Stimulated activated CD8-positive, alpha-beta memory T cell treated with anti-CD3 and anti-CD28 coated beads, Interleukin-12 subunit alpha, Interleukin-12 subunit beta, amount 100 ng/mL, for 24 hours (primary cell): Measurements from ENCODE around the gene SNU13.
"Not testable (repeated sequence)": the region's sequence is repeated elsewhere in the genome, so short reads cannot be mapped to it uniquely, and the experiment has no call there.

Experiments used
- DNase-seq: peaks from one replicate; pipeline ENCODE4 v3.0.0-alpha.2; 2020; ENCODE audit errors: extremely low read depth

The SNU13 gene

GRCh38 chr22:41682033-41682807 lies 6.4 kb downstream of the SNU13 start:
- DNase-seq: peak; percentile 54

GRCh38 chr22:41681616-41682015 lies 7.1 kb downstream of the SNU13 start:
- no peak for DNase-seq

- DNase-seq: no peak
Measured at GRCh38 chr22:41676134-41676533, 12.5 kb downstream of the SNU13 start.

GRCh38 chr22:41674846-41675340 lies 13.8 kb downstream of the SNU13 start:
- DNase-seq: no peak

- no peak for DNase-seq
Measured at GRCh38 chr22:41672780-41673509, 15.7 kb downstream of the SNU13 start.

GRCh38 chr22:41672096-41672495 lies 16.6 kb downstream of the SNU13 start:
- not testable (repeated sequence) for DNase-seq

- no peak for DNase-seq
Measured at GRCh38 chr22:41668971-41669911, 19.4 kb downstream of the SNU13 start.

GRCh38 chr22:41664951-41665350 lies 23.7 kb downstream of the SNU13 start:
- DNase-seq: no peak

- DNase-seq: no peak
Measured at GRCh38 chr22:41664490-41664889, 24.2 kb downstream of the SNU13 start.

- DNase-seq: not testable (repeated sequence)
Measured at GRCh38 chr22:41663594-41663993, 25.1 kb downstream of the SNU13 start.

GRCh38 chr22:41661713-41662112 lies 27.0 kb downstream of the SNU13 start:
- DNase-seq: no peak

GRCh38 chr22:41661088-41661487 lies 27.6 kb downstream of the SNU13 start:
- no peak for DNase-seq

- no peak for DNase-seq
Measured at GRCh38 chr22:41660416-41660815, 28.3 kb downstream of the SNU13 start.

GRCh38 chr22:41659941-41660340 lies 28.7 kb downstream of the SNU13 start:
- DNase-seq: no peak

- DNase-seq: no peak
Measured at GRCh38 chr22:41658869-41659268, 29.8 kb downstream of the SNU13 start.

- DNase-seq: no peak
Measured at GRCh38 chr22:41657709-41658108, 31.0 kb downstream of the SNU13 start.

- DNase-seq: no peak
Measured at GRCh38 chr22:41656556-41656955, 32.1 kb downstream of the SNU13 start.

GRCh38 chr22:41654322-41654721 lies 34.3 kb downstream of the SNU13 start:
- DNase-seq: no peak

GRCh38 chr22:41650821-41651220 lies 37.8 kb downstream of the SNU13 start:
- no peak for DNase-seq

GRCh38 chr22:41650229-41650628 lies 38.4 kb downstream of the SNU13 start:
- DNase-seq: no peak

- no peak for DNase-seq
Measured at GRCh38 chr22:41648432-41648831, 40.2 kb downstream of the SNU13 start.

GRCh38 chr22:41647771-41648170 lies 40.9 kb downstream of the SNU13 start:
- no peak for DNase-seq
